Activated T-cell treated with anti-CD3 and anti-CD28 coated beads, Interleukin-2, amount 50 U/mL, for 48 hours (primary cell): ENCODE data around the gene INSR.
"Not testable (repeated sequence)": the region's sequence is repeated elsewhere in the genome, so short reads cannot be mapped to it uniquely, and the experiment has no call there.

ENCODE experiments used
- DNase-seq, 2 experiments: peaks; one replicate each; pipeline ENCODE4 v3.0.0-alpha.2; 2020

INSR gene

GRCh38 chr19:7188698-7189629, 105.2 kb downstream of the INSR start:
- DNase-seq = no peak

GRCh38 chr19:7187605-7188339, 106.4 kb downstream of the INSR start:
- no peak for DNase-seq

GRCh38 chr19:7182489-7182888, 111.7 kb downstream of the INSR start:
- DNase-seq = no peak

GRCh38 chr19:7179917-7180306, 114.3 kb downstream of the INSR start:
- no peak for DNase-seq

- no peak for DNase-seq
Measured at GRCh38 chr19:7177926-7178325, 116.3 kb downstream of the INSR start.

GRCh38 chr19:7176792-7177191, 117.4 kb downstream of the INSR start:
- no peak for DNase-seq

GRCh38 chr19:7172794-7173193, 121.4 kb downstream of the INSR start:
- no peak for DNase-seq

- DNase-seq = no peak
Measured at GRCh38 chr19:7170983-7171382, 123.2 kb downstream of the INSR start.

- DNase-seq = no peak
Measured at GRCh38 chr19:7168941-7169340, 125.3 kb downstream of the INSR start.

GRCh38 chr19:7161292-7161691, 132.9 kb downstream of the INSR start:
- no peak for DNase-seq

GRCh38 chr19:7159105-7159933, 134.9 kb downstream of the INSR start:
- DNase-seq = no peak

GRCh38 chr19:7153022-7153421, 141.2 kb downstream of the INSR start:
- DNase-seq = no peak

- peak in 1 of 2 experiments; percentile 20 for DNase-seq
Measured at GRCh38 chr19:7152568-7152967, 141.6 kb downstream of the INSR start.

GRCh38 chr19:7149956-7150705, 144.1 kb downstream of the INSR start:
- DNase-seq = no peak

- DNase-seq = peak in 1 of 2 experiments; percentile 29
Measured at GRCh38 chr19:7147119-7147675, 147.0 kb downstream of the INSR start.

GRCh38 chr19:7146086-7146485, 148.1 kb downstream of the INSR start:
- not testable (repeated sequence) for DNase-seq

- DNase-seq = no peak
Measured at GRCh38 chr19:7145494-7145893, 148.7 kb downstream of the INSR start.

- no peak for DNase-seq
Measured at GRCh38 chr19:7142771-7143170, 151.4 kb downstream of the INSR start.

GRCh38 chr19:7140137-7140536, 154.1 kb downstream of the INSR start:
- DNase-seq = no peak

GRCh38 chr19:7139095-7139494, 155.1 kb downstream of the INSR start:
- no peak for DNase-seq

- no peak for DNase-seq
Measured at GRCh38 chr19:7138402-7138801, 155.8 kb downstream of the INSR start.

GRCh38 chr19:7137120-7137519, 157.1 kb downstream of the INSR start:
- DNase-seq = no peak
